CMK (cell line): ENCODE results near the gene NDFIP2.
A peak's percentile ranks its signal among the peaks of the same experiment; 100 is the strongest.

ENCODE experiments used
- DNase-seq: peaks from one replicate; pipeline ENCODE4 v3.0.0-alpha.2; 2010; ENCODE audit warnings: low read depth

The NDFIP2 gene, protein sequence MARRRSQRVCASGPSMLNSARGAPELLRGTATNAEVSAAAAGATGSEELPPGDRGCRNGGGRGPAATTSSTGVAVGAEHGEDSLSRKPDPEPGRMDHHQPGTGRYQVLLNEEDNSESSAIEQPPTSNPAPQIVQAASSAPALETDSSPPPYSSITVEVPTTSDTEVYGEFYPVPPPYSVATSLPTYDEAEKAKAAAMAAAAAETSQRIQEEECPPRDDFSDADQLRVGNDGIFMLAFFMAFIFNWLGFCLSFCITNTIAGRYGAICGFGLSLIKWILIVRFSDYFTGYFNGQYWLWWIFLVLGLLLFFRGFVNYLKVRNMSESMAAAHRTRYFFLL

DNA sequence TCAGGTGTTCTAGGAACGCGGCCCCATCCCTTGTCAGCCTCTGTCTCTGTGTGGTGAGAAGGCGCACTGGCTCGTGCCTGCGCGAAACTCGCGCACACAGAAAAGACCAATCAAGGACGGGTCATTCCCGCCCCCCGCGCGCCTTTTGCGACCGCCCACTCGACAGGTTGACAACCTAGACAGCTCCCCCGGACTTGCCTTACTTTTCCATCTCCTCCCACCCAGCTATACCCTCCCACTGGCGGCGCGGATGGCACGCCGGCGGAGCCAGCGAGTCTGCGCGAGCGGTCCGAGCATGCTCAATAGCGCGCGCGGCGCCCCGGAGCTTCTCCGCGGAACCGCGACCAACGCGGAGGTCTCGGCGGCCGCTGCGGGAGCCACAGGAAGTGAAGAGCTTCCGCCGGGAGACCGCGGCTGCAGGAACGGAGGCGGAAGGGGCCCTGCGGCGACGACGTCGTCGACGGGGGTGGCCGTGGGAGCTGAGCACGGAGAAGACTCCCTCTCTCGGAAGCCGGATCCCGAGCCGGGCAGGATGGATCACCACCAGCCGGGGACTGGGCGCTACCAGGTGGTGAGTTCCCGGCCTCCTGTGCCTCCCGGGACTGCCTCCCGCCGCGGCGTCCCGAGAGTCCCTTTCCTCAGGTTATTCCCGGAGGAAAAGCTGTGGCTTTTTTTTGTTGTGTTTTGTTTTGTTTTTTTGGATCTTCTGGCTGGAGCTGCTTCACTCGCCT lies at the start of gene NDFIP2:
TSS of gene NDFIP2 (plus strand) at position 202 of the 731 bp plus-strand sequence. CDS start at position 251, 49 bp downstream.
- DNase-seq = peak; percentile 31

DNA sequence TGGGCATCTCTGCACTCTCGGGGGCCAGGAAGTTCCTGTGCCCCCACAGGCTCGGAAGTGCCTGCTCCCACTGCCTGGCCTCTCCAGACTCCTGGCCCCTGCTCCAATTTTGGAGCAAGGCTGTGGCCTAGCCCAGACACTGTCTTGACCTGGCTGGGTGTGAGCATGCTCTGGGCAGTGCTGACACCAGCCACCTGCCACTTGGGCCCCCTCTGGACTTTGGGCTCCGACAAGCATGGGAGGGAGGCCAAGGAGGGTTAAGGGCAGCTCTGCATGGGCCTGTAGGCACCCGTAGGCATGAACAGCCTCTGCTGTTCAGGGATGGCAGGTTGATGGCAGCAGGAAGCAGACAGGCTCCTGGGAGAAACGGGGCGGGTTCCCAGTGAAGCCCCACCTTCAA lies 48.9 kb upstream of the NDFIP2 start:
- no peak for DNase-seq

DNA sequence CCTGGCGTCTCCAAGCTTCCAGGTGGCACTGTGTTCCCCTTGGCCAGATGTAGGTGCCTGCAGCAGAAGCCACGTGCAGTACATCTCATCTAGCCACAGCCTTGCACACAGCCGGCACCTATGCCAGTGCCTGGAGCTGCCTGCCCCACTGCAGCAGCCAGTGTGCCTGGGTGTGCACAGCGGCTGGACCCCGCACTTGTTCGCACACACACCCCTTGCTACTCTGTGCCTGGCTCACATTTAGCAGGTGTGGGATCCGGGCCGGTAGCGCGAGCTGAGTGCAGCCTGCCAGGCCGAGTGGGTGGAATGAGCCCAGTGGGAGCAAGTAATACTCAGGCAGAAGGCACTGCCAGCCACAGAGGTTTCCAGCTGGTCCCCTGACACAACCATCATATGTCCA lies 48.0 kb upstream of the NDFIP2 start:
- no peak for DNase-seq

DNA sequence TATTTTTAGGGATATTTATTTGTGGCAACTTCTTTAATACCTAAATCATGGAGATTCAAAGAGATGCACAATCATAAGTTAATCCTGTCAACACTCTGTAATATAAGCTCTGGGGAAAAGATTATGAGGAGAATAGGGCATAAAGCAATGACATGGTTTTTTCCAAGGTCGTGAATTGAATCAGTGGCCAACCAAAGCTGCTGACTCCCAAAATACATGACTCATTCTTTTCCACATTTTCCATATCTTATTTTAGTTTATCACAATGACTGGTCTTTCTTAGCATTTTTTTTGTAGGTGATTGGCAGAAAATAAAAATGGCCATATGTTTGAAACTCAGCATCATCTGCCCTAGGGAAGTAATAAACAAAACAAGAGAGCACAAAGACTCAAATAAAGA lies 46.4 kb upstream of the NDFIP2 start:
- DNase-seq = no peak

DNA sequence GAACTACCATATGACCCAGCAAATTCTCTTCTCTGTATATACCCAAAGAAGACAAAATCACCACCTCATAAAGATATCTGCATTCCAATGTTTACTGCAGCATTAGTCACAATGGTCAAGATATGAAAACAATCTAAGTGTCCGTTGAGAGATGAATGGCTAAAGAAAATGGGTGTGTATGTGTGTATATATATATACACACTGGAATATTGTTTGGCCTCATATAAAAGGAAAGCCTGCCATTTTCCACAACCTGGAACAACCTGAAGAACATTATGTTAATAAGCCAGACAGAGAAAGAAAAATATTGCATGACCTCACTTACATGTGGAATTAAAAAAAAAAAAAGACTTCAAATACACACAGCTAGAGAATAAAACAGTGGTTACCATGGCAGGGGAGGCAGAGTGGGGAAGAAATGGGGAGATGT lies 45.4 kb upstream of the NDFIP2 start:
- no peak for DNase-seq

DNA sequence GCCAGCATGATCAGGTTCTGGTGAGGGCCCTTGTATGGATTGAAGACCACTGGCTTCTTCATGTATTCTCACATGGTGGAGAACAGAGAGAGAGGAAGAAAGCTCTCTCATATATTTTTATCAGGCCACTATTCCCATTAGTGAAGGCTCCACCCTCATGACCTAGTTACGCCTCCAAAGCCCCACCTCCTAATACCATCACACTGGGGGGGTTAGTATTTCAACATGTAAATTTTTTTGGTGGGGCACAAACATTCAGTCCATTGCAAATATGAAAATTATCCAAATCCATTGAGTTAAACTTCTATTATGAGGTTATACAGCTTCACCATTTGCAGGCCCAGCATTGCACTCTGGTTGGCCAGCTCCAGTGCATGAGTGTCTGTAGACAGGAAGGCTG lies 41.7 kb upstream of the NDFIP2 start:
- no peak for DNase-seq

DNA sequence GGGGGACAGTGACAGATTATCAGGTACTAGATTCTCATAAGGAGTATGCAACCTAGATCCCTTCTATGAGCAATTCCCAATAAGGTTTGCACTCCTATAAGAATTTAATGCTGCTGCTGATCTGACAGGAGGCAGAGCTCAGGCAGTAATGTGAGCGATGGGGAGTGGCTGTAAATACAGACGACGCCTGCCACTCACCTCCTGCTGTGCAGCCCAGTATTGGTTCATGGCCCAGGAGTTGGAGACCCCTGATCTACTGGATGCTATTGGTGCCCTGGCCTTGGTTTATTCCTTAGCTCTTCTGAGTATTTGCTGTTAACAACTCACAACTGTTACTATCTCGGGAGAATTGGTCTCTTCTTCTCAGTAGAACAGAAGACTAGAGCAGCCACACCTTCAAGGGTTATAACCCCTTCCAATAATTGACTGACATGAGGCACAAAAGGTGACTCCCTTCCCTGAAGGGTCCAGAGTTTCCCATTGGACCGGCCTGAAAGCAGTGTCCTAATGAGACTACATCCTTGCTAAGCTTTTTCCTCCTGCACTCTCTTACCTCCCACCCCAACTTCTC lies 39.9 kb upstream of the NDFIP2 start:
- DNase-seq = no peak

DNA sequence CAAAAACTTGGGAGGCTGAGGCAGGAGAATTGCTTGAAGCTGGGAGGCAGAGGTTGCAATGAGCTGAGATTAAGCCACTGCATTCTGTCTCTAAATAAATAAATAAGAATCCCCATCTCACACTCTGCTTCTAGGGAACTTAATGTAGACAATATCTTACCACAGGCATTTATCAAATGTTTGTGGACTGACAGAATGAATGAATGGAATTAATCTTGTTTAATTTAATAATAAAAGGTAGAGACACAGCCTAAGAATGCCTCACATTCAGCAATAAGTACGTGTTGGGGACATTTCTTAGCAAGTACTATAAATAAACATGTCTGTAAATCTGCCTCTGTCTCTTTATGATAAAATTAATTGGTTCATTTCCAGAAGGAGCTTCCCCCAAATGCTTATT lies 38.7 kb upstream of the NDFIP2 start:
- no peak for DNase-seq

DNA sequence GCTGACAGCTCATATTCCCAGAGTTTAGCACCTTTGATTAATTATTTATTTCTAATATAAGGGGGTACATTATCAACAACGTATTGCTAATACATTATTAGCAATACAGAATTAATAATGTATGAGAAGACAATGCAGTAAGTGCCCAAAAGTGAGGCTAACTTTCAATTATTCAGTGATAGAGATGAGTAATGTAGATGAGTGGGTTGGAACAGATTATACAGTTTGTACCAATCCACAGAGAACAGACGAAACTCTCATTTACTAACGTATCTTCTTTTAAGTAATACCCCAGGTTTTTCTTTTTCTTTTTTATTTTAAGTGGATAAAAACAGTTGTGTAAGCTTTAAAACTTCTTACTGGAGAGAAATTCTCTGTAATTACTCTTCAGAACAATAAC lies 38.2 kb upstream of the NDFIP2 start:
- DNase-seq = no peak

DNA sequence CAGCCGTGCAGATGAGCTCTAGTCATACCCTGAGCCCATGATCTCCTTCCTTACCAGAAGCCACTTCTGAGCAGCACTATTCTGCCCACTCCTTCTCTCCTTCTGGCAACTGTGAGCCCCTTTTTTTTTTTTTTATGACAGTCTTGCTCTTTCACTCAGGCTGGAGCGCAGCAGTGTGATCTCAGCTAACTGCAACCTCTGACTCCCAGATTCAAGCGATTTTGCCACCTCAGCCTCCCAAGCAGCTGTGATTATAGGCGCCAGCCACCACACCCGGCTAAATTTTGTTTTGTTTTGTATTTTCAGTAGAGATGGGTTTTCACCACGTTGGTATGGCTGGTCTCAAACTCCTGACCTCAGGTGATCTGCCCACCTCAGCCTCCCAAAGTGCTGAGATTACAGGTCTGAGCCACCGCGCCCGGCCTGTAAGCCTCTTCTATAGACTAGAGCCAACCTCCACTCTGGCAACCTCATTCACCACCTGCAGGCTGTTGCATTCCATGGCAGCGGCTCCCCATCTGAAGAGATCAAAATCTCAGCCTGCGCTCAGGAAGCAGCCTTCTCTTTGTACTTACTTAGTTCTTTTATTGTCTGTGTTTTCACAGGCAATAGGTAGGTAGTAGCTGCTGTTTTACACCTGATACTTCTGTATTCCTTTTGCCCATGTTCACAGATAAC lies 34.8 kb upstream of the NDFIP2 start:
- DNase-seq = no peak

DNA sequence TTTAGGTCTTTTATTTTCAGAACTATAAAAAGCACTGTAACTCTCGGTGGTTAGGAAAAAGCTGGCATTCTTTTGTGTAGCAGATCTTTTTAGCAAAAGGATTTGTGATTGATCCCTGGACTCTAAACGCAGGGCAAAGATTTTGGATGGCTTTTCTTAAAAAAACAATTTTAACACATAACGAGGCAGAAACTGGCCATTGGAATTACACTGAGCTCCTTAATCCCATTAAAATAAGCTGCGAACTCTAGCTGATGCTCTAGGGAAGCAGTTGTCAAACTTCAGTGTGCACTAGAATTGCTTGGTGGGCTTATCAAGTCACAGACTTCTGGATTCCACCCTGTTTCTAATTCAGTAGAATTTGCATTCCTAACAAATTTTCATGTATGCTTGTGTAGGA lies 33.8 kb upstream of the NDFIP2 start:
- no peak for DNase-seq

DNA sequence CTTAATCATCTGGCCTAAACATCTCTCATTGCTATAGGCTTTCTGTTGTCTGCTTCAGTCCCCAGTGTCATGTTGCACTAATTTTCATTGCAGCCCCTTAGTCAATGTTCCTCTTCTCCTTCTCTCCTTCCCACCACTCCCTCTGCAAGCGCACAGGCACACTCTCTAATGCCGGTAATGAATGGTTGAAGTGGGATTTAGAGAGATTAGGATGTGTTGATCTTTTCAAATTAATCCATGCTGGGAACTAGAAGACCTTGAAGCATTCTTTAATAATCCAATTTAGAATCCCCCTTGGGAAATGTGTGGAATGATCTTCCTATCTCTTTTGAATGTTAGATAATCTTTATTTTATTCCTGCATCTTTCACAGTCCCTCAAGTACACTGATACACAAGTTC lies 33.2 kb upstream of the NDFIP2 start:
- DNase-seq = no peak

DNA sequence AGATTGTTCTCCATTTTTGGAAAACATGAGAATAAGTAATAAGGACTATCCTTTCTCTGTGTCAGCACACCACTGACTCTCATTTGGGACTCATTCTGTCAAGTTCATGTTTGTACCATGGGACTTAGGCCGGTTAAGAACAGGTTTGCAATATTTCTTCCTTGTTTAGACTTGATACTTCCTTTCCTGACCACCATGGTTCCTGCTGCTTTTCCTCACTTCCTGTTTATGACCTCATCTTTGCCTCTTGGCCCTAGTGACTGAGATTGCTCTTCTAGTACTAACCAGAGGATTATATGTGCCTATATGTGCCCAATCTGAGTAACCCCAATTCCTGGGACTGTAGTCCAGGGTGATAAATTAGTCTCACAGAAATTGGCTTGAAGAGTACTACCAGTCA lies 32.5 kb upstream of the NDFIP2 start:
- DNase-seq = no peak

DNA sequence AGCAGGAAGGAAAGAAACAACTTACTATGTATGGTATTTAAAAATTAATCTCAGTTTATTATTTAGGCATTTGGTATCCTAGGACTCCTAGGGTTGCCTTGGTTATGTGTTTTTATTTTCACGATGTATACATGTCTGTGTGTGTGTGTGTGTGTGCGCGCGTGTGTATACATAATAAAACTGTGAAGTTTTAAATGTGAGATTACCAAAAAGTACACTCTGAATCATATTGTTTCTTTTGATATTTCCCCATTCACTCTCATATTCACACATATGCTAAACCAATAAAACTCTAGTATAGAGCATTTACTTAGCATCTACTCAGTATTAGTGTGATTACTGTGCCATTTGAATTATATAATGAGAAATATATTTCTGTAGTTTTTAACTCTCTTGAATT lies 30.8 kb upstream of the NDFIP2 start:
- DNase-seq = no peak

DNA sequence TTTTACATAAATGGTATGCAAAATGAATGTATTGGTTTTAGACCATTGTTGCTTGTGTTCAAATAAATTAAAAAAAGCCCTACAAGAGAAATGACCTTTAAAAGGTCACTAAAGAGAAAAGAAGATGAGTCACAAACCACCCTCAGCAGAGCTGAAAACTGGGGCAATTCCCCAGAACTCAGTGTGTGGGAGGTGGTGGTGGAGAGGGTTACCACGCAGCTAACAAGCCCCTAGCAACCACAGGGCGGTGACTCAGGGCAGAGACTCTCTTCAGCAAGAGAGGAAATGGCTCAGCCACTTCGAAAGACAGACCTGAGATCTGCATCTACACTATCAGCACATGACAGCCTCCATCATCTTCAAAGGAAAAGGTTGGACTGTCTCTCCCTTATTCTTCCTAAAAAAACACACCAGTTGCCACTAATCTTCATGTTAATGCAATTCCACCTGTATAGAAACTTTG lies 29.4 kb upstream of the NDFIP2 start:
- DNase-seq = no peak

DNA sequence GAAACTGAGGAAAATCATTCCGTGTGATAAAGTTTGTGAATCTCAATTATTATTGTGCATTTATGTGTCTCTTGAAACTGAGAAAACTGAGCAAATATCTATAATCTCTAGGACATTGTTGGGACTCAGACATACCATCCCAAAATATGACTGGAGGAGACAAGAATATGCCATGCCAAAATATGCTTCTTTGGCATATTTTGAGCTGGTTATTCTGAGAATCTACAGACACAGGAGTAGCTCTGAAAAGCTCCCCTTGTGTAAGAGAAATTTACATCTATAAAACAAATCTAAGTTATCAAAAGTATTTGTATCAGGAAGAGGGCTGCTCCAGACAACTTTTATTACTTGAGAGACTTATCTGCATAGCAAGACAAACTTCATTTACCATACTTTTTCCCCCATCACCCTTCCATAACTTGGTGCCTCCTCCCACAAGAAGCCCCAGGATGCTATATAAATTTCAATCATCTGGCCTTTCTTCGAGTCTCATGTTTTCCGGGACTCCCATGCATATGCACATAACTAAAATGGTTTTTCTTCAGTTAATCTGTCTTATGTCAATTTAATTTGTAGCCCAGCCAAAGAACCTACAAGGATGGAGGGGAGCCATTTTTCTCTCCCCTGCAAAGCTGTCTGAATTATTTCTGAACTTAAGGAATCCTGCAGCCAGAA lies 28.6 kb upstream of the NDFIP2 start:
- no peak for DNase-seq

DNA sequence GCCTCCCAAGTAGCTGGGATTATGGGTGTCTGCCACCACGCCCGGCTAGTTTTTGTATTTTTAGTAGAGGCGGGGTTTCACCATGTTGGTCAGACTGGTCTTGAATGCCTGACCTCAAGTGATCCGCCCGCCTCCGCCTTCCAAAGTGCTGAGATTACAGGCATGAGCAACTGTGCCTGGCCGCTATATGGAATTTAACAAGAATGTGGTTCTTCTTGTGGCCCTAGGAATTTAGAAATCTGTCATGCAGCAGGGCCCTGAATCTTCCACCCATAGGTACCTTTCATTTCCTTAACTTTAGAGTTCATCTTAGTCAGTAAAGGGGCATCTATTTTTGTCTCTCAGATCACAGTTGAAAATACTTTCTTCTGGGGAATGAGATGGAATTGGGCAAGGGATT lies 25.6 kb upstream of the NDFIP2 start:
- no peak for DNase-seq

DNA sequence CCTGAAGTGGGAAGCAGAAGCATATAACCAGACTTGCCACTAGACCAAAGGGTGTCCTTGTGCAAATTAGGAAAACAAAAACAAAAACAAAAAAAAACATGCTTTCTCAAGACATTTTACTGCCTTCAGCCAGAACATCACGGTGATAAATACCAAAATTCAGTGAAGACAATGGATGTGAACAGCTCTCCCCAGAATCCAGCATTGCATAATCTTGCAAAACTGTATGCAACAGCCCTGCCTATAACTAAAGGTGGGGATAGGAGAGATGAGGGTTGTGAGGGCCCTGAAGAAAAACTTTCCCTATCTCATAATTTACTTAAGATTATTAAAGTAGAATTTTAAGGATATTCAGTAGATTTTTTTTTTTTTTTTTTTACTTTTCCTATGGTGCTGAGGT lies 24.9 kb upstream of the NDFIP2 start:
- no peak for DNase-seq

DNA sequence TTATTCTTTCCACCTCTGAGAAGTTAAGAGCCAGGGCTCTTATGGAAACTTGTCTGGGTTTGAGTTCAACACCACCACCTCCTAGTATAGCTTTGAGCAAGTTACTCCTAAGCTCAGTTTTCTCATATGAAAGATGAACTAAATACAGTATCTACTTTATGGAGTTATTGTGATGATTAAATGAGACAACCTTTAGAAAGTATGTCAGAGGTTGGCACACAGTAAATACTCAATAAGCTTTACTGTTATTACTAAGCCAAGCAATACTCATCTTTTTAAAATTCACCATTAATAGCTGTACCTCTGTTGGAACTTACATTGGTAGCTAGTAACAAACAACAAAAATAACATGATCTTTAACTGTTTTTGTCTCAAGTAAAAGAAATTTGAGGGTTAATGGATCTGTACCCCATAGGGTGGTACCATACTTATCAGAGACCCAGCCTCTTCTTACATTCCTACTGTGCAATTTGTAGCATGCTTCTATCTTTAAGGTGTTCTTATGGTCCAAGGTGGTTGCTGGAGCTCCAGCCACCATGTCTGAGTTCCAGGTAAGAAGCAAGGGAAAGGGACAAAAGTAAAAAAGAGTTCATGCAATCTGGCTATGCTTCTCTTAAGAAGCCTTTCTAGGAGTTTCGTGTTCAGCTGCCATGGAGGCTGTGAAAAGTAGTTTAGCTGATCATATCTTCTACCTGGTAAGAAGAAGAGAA lies 24.1 kb upstream of the NDFIP2 start:
- no peak for DNase-seq

DNA sequence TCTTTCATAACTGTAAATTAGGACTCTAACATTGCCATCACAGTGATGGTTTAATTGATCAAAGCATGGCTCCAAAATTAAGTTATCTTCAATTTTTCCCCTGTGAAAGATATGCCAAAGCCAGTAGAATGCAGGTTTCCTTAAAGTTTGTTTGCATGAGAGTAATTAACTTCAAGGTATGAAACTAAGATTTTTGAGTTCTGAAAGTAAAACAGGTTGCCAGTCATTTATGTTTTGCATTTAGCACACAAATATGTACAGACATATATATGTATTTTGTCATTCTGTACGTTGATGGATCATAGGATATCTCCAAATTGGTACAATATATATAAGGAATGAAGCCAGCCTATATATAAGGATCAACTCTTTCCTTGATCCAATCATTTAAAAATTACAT lies 23.6 kb upstream of the NDFIP2 start:
- no peak for DNase-seq

DNA sequence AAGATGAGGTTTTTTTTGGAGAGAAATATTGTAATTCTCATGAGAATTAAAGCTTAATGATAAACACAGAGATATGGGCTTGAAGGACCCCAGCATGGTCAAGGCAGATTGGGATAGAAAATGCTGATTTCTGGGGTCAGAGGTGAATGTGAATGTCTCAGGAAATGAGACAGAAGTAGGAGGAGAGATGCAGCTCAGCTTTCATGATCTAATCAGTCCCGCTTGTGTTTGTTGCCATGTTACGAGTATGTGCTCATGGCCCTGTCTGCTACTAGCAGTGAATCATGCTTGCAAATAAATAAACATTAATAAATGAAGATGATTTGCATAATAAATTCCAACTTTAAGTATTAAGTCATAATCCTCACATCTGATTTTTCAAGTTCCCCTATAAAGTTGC lies 23.0 kb upstream of the NDFIP2 start:
- DNase-seq = no peak

DNA sequence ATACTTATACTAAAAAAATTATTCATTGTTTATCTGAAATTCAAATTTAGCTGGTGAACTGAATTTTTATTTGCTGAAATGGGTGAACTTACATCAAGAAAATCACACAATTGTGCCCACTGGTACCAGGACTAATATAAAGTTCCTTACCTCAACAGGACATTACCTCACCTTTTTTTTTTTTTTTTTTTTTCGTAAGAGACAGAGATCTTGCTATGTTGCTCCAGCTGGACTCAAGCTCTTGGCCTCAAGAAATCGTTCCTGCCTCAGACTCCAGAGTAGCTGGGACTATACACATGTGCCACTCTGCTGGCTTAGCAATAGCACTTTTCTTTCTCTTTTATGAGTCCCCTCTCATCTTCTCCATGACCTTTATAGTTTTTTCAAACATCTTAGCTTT lies 22.5 kb upstream of the NDFIP2 start:
- DNase-seq = no peak
